ENCODE results near the gene FSTL4.
"Not testable (repeated sequence)": the region's sequence is repeated elsewhere in the genome, so short reads cannot be mapped to it uniquely, and the experiment has no call there.

FSTL4 gene

GRCh38 chr5:133403741-133404364 lies 208.5 kb downstream of the FSTL4 start:
- DNase-seq (ENCODE audit: low read depth) = no peak

GRCh38 chr5:133402775-133403174 lies 209.6 kb downstream of the FSTL4 start:
- no peak for DNase-seq (ENCODE audit: low read depth)

GRCh38 chr5:133401731-133402347 lies 210.5 kb downstream of the FSTL4 start:
- no peak for DNase-seq (ENCODE audit: low read depth)

- DNase-seq (ENCODE audit: low read depth) = no peak
These were observed 211.4 kb downstream of the FSTL4 start for GRCh38 chr5:133400831-133401351.

GRCh38 chr5:133400120-133400519 lies 212.2 kb downstream of the FSTL4 start:
- DNase-seq (ENCODE audit: low read depth) = no peak

- no peak for DNase-seq (ENCODE audit: low read depth)
These were observed 213.0 kb downstream of the FSTL4 start for GRCh38 chr5:133399247-133399891.

GRCh38 chr5:133398646-133399101 lies 213.7 kb downstream of the FSTL4 start:
- no peak for DNase-seq (ENCODE audit: low read depth)

GRCh38 chr5:133397990-133398645 lies 214.2 kb downstream of the FSTL4 start:
- no peak for DNase-seq (ENCODE audit: low read depth)

- no peak for DNase-seq (ENCODE audit: low read depth)
These were observed 215.0 kb downstream of the FSTL4 start for GRCh38 chr5:133397348-133397747.

GRCh38 chr5:133396814-133397213 lies 215.5 kb downstream of the FSTL4 start:
- DNase-seq (ENCODE audit: low read depth) = no peak

- DNase-seq (ENCODE audit: low read depth) = no peak
These were observed 216.1 kb downstream of the FSTL4 start for GRCh38 chr5:133396187-133396741.

- not testable (repeated sequence) for DNase-seq (ENCODE audit: low read depth)
These were observed 217.1 kb downstream of the FSTL4 start for GRCh38 chr5:133395207-133395606.

- DNase-seq (ENCODE audit: low read depth) = not testable (repeated sequence)
These were observed 217.9 kb downstream of the FSTL4 start for GRCh38 chr5:133394477-133394817.

GRCh38 chr5:133393776-133394476 lies 218.4 kb downstream of the FSTL4 start:
- no peak for DNase-seq (ENCODE audit: low read depth)

GRCh38 chr5:133392448-133392847 lies 219.9 kb downstream of the FSTL4 start:
- no peak for DNase-seq (ENCODE audit: low read depth)

GRCh38 chr5:133391354-133392136 lies 220.8 kb downstream of the FSTL4 start:
- no peak for DNase-seq (ENCODE audit: low read depth)

- no peak for DNase-seq (ENCODE audit: low read depth)
These were observed 221.7 kb downstream of the FSTL4 start for GRCh38 chr5:133390416-133391353.

- DNase-seq (ENCODE audit: low read depth) = no peak
These were observed 223.2 kb downstream of the FSTL4 start for GRCh38 chr5:133389066-133389590.

- DNase-seq (ENCODE audit: low read depth) = no peak
These were observed 224.7 kb downstream of the FSTL4 start for GRCh38 chr5:133387621-133388020.

GRCh38 chr5:133387091-133387490 lies 225.2 kb downstream of the FSTL4 start:
- DNase-seq (ENCODE audit: low read depth) = no peak

Data from activated T-helper 9 cell treated with anti-CD3 and anti-CD28 coated beads, Interleukin-2, amount 50 U/mL, for 16 hours (primary cell).